NCI-H146 treated with DMSO at 0.1 percent for 48 hours (cell line): ENCODE measurements around the gene PRF1.

ENCODE experiments used
- DNase-seq: peaks from one replicate; lab custom pipeline; 2025; ENCODE audit not compliant: unreplicated experiment; lab: John Stamatoyannopoulos, UW

The PRF1 gene

DNA sequence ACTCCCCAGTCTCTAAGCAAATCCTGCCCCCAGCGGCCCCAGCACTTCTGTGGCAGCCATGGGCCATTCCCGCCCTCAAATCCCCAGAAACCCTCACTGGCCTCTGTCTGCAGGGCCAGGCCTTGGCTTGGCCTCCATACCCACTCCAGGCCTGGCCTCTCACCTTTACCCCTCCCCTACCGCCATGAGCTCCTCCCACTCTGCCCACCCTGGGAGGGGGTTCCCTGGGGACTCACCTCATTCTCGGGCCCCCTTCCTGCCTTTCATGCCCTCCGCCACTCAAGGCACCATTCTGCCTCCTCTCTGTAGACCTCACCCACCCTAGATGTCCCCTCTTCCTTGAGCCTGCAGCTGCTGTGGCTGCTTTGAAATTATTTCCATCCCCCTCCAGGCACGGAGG, 41.0 kb downstream of the PRF1 start:
- no peak for DNase-seq

DNA sequence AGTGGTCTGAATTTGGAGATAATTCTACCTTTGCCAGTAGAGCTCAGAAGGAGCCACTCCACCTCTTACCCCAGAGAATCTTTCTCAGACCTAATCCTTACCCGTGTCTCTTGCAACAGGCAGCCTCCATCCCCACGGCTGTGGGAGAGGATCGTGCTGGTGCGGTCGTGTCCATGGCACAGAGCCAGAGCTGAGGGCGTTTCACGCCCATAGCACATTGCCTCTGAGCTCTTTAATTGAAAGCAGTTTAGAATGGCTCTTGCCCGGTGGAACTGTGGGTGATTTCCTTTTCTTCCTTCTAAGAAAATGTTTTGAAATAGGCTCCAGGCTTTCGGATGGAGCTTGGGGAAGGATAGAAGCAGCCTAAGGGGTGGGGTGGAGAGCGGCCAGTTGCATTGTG, 41.5 kb downstream of the PRF1 start:
- DNase-seq: no peak

DNA sequence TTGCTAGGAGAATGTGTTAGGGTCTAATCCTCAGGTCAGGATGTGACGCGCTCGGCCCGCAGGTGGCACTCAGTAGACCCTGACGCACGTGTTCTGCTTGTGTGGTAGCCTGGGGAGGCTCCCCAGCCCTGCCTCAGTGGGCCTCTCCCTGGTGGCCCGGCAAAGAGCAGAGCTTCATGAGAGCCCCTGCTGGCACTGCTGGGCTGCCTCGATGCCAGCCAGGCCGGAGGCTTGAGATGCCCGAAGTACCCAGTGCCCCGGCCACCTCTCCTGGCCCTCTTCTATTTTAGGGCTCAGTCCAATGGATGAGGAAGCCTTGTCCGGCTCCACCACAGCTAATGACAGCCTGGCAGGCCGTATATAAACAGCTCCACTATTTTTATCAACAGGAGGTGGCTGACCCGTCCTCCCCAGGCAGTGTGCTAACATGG, 42.0 kb downstream of the PRF1 start:
- no peak for DNase-seq

DNA sequence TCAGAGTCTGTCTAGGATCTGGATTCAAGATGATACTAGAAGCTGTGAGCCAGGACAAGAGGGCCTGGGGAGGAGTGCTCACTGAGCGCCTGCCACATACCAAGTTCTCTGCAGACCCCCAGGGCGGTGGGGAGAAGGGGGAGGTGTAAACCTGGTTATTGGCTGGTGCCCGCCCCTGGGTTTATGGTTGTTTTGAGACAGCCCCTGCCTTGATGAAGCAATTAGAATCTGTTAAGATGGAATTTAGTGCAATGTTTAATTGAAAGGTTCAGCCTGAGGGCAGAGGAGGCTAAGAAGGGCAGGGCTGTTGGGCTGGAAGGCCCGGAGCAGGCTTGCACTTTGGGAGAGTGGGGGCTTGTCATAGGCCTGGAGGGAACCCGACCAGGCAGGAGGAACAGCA, 42.7 kb downstream of the PRF1 start:
- DNase-seq: no peak

DNA sequence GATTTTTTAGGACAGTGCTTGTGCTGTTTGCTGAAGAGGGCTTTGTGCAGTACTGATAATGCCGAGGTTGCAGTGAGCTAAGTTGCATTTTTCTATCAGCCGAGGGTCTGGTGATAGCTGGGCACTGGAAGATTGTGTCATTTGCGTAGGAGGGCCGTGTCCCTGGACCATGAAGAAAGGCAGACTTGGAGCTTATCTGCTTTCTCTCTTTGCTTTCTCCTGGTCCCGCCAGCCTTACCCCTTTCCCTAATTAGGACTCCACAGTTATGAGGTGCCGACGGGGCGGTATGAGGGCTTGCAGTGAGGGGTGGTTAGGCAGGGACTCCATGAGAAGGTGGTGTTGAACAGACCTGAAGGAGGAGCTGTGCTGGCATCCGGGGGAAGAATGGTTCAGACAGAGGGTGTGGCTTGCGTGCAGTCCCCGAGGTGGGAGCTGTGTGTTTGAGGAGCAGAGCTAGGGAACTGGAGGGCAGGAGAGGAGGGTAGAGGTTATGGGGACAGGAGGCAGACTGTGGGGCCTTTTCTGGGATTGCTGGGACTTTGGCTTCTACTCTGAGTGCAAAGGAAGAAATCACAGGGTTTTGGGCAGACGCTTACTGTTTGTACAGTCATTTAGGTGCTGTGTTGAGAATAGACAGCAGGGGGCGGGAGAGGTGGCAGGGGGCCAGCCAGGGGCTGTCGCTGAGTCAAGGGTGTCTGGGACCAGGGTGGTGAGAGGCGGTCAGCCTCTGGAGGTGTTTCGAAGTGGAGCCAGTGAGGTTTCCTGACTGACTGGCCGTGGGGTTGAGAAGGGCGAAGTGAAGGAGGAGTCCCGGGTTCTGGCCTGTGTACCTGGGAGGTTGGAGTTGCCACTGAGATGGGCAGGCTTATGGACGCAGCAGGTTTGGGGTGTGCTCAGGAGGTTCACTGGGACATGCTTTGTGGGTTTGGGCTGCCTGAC, 43.4 kb downstream of the PRF1 start:
- DNase-seq: no peak

DNA sequence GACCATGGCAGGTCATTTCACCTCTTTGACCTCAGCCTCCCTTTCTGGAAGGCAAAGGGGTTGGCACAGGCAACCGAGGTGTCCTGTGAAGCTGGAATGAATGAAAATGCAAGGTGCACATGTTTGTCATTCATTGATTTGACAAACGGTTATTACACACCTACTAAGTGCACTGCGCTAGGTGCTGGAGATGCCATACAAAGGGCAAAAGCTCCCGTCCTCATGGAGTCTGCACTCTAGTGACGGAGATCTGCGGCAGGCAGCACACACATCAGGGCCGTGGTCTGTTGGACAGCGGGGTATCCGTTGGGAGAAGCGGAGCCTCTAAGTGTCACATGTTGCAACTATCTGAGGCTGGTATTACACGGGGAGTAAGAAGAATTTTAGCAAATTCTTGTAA, 44.2 kb downstream of the PRF1 start:
- no peak for DNase-seq

DNA sequence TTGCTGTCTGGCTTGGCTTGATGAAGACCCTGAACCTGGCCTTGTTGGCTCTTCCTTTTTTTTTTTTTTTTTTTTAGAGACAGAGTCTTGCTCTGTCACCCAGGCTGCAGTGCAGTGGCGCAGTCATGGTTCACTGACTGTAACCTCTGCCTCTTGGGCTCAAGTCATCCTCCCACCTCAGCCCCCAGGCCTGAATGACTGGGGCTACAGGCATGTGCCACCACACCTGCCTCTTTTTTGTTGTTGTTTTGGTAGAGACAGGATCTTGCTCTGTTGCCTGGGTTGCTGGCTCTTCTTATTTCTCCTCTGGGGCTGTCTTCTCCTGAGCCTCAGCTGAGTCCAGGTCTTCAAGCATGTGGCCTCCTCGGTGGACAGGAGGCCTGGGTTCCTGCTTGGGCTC, 44.7 kb downstream of the PRF1 start:
- DNase-seq: no peak

DNA sequence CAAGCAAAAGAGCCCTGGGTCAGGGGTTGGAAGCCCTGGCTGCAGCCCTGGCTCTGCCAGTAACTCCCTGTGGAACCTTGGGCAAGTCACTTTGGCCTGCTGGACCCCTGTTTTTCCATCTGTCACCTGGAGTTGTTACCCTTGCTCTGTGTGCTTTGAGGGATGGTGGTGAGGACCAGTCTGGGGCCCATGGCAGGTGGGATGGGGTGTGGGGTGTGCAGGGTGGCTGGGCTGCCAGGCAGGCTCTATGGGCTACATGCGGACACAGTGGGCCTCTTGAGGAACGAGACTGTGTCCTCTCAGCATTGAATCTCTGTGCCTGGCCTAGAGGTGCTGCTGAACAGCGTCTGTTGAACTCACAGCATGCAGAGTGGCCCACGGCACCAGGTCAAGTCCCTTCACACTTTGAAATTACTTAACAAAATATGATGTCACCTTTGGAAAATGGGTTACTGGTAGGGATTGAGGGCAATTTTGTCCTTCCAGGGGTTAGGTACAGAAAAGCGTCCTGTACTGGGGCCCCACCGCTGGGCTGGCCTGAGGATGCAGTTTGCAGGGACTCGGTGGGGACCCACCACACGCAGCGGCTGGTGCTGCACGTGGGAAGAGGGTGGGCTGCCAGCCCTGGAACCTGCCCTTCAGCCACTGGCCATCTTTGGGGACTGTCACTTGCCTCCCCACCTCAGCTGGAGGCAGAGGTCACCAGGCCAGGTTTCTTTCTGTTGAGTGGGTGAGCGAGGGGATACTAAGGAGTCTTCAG, 45.3 kb downstream of the PRF1 start:
- no peak for DNase-seq

DNA sequence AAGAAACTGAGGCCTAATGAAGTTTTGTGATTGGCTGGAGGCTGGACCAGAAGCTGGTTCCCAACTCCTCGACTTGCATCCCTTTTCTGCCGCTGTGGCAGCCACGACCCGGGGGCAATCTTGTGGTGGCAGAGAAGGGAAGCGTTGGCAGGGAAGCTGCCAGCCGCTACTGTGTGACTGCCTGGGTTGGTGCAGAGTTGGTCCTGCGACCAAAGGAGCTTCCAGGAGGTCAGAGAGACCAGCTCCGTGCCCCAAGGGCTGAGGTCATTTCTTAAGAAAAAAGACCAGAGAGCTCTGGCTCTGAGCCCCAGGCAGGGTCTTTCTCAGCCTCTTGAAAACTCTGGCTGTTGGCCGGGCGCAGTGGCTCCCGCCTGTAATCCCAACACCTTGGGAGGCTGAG, 47.2 kb downstream of the PRF1 start:
- no peak for DNase-seq

DNA sequence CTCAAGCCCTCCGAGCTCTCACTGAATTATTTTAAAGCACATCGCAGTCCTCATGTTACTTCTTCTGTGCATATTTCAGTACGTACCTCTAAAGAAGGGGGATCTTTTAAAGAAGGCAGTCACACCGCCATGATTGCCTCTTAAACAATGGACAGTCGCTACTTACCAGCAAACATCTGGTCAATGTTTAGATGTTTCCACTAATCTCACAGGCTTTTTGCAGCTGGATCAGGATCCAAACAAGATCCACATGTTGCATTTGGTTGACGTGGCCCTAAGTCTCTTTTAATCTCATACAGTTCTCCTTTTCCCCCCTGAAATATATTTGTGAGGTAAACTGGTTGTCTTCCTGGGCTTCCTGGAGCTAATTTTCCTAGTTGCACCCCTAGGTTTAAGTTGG, 50.0 kb downstream of the PRF1 start:
- no peak for DNase-seq

DNA sequence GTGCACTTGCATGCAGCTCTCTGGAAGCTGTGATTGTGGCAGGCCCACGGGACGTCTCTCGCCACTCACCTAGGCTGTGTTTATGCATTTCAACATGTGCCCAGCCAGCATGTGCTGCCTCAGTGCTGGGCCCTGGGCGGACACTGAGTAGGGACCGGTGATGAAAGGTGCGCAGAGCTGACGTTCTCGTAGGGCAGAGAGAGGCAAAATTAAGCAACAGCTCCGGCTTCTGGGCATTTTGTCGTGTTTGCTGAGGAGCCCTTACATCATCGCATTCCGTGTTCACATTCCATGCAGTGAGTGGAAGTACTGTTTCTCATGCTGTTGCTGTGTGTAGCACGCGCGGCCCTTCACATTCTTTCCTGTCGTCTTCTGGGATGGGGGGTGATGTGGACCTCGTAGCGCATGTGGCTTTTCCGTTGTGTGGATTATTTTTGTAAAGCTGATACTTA, 50.5 kb downstream of the PRF1 start:
- no peak for DNase-seq

DNA sequence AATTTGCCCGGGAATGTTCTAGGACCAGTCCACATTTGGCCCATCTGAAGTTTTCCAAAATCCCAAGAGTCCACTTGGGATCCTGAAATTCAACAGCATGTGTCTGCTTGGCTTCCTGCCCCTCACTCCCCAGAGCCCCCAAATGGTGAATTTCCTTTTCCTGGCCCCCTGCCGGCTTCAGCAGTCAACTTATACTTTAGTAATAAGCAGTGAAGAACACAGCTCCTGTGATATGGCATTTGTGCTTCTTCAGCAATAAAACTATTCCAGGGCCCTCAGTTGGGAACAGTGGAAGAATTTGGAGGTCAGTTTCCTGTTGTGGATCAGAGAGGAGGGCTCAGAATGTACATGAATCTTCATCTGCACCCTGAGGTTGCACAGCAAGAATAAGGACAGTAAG, 51.1 kb downstream of the PRF1 start:
- no peak for DNase-seq

DNA sequence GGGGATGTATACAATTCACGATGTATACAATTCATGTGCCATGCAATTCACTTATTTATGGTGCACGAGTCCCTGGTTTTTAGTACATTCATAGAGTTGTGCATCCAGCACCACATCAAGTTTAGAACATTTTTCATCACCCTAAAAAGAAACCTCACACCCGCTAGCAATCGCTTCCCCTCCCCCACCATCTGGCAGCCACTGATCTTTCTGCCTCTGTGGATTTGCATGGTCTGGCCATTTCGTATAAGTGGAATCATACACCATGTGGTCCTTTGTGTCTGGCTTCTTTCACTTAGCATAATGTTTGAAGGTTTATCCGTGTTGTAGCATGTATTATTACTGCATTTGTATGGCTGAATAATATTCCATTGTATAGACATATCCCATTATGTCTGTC, 52.1 kb downstream of the PRF1 start:
- DNase-seq: no peak

DNA sequence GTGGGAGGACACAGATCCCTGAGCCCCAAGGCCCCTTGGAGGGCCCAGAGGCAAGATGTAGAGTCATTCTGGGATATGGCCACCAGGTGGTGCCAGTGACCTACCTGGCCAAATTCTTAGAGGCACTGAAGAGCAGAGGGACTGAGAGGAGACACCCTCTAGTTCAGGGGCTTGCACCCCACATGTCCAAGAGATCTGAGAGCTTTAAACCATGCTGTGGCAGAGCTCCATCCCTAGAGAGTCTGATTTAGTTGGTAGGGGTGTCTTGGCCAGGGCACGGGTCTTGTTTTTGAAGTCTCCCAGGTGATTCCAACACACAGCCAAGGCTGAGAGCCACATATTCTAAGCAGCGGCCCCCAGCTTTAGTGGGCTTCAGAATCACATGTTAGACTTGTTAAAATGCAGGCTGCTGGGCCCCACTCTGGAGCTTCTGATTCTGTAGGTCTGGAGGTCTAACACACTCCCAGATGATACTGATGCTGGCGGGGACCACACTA, 52.5 kb downstream of the PRF1 start:
- peak; percentile 19 for DNase-seq

DNA sequence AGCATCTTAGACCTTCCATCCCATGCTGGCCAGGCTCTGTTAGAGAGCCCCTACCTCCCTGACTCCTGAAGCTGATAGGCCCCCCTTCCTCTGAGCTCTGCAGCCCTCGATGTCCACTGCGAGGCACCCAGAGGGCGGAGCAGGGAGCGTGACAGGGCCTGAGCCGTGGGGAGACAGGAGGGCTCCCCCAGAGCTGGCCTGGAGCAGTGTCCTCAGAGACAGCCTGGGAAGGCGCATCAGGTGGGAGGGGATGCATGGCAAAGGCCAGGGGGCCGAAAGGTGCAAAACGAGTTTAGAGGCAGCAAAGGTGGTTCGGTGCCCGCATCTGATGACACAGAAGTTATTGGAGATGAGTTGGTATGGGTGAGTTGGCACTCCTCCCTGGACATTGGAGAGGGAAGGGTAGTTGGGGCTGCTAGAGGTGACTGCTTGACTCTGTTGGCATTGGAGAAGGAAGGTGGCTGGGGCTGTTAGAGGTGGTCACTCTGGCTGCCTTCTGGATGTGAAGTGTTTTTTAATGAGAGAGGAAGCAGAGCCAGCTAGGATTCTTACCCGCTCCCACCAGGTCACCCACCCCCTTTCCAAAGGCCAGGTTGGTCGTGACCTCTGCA, 53.1 kb downstream of the PRF1 start:
- no peak for DNase-seq
